NCI-H526 (cell line): ENCODE measurements around the gene GBP2.
"Not testable (repeated sequence)": the region's sequence is repeated elsewhere in the genome, so short reads cannot be mapped to it uniquely, and the experiment has no call there.

Experiments
- DNase-seq, 2 experiments: peaks; one replicate each; lab custom pipeline; 2025; lab: John Stamatoyannopoulos, UW

GBP2 gene, protein sequence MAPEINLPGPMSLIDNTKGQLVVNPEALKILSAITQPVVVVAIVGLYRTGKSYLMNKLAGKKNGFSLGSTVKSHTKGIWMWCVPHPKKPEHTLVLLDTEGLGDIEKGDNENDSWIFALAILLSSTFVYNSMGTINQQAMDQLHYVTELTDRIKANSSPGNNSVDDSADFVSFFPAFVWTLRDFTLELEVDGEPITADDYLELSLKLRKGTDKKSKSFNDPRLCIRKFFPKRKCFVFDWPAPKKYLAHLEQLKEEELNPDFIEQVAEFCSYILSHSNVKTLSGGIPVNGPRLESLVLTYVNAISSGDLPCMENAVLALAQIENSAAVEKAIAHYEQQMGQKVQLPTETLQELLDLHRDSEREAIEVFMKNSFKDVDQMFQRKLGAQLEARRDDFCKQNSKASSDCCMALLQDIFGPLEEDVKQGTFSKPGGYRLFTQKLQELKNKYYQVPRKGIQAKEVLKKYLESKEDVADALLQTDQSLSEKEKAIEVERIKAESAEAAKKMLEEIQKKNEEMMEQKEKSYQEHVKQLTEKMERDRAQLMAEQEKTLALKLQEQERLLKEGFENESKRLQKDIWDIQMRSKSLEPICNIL

DNA sequence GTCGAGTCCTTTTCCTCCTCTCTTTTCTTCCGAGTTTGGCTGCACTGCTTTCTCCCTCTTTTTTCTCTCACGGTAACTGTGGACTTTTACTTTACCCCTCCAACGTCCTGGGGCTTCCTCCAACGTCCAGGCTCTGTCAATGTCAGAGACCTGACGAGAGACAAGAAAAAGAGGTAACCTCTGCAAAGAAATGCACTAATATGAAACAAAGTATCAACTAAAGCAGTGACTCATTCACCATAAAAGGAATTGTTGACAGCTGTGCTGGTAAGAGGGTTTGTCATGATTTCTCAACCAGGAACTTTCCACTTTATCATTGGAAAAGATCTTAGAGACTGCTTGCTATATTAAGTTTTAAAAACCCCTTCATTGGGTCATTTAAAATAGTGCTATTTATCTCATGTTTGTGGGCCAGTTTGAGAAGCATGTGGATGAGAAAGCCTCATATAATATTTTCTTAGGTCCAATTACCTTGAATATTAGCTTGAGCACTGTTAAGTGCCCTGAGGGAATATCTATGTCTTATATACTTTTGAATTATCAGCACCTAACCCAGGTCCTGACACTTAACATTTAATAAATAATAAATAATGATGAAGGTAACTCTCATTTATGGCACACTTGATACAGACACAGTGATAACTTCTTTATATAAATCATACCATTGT, at the start of gene GBP2:
GBP2 (minus strand) TSS at position 202 of the 668 bp plus-strand sequence. CDS start 4,148 bp downstream, outside the sequence.
- DNase-seq = no peak

DNA sequence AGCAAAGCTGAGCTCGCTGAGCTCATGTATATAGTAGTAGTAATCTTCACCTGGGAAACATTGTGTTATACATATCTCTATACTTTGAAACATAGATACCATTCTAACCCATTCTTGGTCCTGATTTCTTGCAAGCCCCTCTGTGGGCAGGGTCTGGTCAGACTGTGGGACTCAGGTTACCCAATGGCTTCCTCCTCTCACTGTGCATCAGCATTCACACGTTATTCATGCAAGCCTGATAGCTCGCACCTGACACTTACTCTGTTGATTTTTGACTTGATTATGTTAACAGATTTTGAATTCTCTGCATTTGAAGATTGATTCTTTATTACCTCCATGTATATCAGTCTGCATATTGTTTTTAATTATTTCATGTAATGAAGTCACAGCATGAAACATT, 48.6 kb upstream of the GBP2 start:
- DNase-seq = no peak

DNA sequence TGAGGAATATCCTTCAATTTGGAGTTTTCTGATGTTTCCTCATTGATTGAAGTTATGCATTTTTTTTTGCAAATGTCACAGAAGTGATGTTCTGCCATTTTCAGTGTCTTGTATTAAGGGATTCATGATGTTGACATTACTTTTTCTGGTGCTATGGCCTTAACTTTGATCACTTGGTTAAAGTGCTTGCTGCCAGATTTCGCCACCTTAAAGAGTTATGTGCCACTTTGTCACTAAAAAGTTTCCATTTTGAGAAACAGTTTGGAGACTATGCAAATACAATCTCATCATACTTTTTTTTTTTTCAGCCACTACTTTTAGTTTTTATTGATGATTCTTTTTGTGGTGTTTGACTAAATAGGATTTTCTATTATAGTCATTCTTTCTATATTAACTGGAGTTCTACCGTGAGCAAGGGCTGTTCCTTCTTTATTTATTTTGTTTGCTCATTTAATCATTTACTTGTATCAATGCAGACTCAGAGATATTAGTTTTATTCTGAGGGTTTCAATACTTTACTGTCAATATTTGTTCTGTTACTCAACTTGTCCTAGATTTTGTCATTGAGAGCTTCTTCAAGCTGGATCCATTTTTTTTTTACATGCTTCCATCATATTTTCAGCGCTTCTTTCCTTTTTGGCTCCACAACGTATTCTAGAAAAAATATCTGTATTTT, 46.7 kb upstream of the GBP2 start:
- no peak for DNase-seq

DNA sequence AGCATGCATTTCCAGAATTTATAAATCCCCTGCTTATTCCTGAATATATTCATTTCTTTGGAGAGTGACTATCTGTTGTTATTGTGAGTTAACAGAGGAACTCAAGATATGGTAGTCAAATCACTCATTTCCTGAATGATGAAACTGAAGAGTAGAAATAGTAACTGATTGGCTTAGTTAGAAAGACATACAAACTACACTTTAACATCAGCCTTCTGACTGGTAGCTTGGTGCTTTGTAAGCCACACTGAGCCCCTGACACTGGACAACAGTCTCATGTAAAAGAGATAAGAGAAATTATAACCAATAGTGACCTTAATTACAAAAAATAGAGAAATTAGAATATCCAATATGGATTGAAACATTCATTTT, 45.1 kb upstream of the GBP2 start:
- DNase-seq = no peak

DNA sequence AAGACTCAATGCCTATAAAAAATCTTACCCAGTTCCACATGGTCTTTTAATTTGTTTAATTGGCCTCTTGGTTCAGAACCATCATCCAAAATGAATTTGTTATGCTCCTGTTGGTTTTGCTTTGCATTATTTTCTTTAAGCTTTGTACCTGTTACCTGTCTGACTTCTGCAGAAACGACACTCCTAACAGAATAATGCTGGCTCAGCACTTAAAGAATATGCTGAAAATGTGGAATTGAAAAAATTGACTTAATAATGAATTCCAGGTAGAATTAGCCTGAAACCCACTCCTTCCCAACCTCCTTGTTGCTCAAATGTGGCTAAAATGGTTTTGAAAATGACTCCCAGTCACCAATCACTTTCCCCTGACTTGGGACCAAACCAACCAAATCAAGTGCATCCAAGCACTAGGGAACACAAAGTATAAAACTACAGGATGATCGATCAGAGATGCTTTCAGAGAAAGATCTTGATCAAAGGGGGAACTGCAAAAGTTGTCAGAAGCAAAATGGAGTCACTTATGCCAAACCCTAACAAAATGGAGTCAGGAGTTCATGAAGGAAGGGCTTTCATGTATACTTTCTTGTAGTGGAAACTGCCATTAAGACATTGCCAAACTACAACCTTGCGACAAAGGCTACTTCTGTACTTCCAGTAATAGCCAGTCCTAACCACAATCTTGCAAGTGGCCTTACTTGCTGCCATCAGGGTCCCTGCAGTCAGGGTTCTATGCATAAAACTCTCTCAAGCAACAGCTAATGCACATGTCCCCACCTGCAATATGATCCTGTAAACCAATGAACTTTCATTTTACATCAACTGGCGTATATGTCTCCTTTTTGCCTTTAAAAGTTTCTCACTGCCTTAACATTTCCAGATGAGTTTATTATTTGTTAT, 44.5 kb upstream of the GBP2 start:
- DNase-seq = no peak

DNA sequence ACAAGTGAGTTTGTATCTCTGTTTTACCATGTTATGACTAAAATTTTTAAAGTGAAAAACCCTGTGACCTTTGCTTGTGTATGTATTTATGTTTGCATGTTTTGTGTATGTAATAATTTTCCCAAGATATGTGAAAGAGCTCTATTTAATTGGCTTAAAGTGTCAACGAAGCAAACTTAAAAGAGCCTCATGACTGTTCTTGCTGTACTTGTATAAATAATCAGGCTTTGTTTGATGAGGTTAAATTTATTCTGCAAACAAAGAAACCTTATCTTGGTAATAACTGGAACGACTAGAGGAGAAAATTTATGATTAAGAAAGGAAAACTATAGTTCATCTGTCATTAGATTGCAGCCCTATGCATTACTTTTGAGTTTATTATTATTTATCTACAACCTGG, 43.3 kb upstream of the GBP2 start:
- no peak for DNase-seq

DNA sequence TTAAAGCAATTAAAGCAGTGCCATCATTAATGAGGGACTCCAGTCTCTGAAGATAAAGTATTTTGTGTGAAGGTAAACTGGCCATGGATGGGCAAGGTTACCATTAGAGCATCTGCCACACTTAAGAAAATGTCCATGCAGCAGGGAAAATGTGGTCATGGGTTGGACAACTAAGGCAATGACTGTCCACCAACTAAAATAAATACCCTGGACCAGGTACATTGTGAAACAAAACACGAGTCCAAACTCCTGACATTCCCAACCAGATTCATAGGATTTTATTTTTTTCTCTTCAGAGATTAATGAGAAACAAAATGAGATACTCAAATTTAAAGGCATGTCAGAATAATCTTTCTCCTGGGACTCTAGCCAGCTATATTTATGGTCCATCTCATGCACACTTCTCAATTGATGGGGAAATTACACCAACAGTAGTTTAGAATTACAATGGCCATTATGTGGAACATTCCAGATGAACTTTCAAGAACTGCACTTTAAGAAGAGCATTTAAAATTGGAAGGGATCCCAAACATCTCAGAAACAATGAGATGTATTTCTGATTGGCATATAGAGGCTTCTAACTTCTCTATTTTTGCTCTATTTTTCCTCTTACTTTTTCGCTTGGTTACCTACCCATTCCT, 41.8 kb upstream of the GBP2 start:
- no peak for DNase-seq

DNA sequence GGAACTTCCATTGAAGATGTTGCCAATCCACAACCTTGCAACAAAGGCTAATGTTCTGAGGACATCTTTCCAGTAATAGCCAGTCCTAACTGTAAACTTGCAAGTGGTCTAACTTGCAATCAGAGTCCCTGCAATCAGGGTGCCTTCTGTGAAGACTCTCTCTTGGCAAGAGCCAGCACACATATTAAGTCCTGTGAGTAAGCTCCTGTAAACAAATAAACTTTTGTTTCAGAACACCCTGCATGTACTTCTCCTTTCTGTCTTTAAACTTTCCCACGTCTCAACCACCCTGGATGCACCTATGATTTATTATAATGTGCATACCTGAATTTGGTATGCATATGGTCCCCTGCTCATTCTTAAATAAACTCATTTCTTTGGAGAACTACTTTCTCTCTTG, 40.8 kb upstream of the GBP2 start:
- DNase-seq = no peak

DNA sequence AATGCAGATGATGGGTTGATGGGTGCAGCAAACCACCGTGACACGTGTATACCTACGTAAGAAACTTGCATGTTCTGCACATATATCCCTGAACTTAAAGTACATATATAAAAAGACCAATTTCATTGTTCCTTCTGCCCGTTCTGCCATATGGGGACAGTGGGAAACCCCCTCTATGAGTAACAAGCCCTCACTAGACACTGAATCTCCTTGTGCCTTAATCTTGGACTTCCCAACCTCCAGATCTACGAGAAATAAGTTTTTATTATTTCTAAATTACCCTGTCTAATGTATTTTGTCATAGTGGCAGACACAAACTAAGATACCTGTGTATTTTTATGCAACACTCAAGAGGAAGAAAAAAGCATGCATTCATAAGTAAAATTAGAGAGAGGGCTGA, 39.9 kb upstream of the GBP2 start:
- DNase-seq = no peak

DNA sequence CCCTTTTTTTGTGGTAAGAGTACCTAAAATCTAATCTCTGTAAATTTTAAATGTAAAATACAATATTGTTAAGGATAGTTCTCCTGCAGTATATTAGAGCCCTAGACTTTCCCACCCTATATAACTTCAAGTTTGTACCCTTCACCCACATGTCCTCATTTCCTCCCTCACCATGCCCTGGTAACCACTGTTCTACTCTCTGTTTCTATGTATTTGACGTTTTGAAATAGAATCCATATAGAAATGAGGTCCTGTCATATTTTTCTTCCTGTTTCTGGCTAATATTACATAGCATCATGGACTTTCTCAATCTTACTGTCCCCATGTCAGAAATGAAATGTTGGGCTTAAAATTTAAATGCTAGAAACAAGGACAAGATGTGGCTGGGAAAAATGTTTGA, 25.1 kb upstream of the GBP2 start:
- DNase-seq = no peak

DNA sequence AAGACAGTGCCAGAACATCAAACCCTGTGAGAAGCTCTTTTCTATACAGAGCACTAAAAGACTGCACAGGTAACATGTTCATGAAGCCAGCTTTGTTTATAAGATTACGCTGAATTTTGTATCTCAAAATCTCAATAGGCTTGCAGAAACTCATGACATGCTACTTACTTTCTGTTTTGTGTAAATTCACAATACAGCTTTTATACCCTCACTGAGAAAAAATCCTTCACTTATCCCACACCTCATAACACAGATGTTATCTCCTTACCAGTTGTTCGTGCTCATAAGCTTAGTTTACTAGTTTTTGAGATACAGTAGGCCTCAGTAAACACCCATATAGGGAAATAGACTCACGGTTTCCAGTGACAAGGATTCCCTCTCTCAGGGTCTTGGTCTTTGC, 24.1 kb upstream of the GBP2 start:
- DNase-seq = no peak

DNA sequence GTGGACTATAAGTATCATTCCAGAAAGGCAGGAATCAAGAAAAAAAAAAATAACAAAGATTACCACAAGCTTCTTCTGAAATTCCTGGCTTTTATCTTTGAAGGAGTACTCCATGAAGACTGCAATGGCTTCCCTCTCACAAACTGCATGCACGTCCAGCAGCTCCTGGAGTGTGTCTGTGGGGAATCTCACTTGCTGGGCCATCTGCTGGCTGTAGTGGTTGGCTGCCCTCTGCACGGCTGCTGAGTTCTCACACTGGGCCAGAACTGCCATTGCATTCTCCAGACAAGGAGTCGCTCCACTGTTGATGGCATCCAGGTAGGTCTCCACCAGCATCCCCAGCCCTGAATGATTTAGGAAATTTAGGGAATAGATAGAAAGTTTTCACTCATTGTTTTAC, 23.3 kb upstream of the GBP2 start:
- DNase-seq = no peak

DNA sequence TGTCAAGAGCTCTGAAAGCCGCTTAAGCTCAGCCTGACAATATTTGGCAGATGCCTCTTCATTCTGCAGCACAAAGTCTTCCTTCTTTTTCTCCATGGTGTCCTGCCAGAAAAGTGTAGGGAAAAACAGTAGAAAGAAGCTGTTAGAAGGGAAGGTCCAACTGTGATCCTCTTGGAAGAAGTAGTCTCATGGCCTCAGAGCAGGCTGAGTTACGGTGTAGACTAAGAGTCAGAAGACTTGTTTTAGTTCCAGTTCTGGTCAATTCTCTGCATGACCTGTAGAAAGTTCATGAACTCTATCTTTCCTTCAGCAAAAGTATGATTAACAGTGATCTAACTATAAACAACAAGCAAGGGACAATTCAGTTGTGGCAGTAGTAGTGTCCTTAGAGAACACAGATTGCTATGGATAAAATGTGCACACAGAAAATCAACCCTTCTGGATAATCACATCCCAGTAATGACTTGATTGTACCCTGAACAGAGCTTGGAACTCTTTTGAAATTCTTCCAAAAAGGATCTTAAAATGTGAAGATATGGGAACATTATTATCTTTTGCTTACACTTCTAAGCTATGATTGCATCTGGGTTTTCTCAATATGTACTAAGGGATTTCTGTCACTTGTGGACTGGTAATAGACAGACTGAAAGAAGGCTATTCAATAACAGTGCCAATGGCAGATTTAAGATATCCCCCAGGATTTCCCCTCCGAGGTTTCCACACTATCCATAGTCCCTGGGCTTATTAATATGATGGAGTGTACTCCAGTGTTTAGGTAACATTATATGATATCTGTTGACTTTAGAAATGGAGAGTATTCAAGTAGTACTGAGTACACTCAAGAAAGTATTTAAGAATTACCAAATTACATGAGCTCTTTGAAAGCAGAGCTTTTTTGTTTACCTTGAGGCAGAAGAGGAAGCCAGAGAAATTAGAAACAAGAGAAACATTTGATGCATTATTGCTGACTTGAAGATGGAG, 22.1 kb upstream of the GBP2 start:
- no peak for DNase-seq

DNA sequence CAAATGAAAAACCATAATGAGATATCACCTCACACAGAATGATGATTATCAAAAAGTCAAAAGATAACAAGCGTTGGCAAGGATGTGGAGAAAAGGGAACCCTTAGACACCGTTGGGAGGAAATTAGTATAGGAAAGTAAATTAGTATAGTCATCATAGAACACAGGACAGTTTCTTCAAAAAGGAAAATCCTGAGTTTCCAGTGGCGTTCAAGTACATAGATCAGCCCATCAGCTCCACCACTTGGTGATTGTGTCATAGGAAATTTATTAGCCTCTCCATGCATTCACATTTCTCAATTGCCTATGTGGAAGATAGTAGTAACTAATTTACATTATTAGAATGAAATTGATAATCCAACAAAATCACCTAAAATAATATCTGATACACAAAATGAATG, 20.8 kb upstream of the GBP2 start:
- DNase-seq = no peak

DNA sequence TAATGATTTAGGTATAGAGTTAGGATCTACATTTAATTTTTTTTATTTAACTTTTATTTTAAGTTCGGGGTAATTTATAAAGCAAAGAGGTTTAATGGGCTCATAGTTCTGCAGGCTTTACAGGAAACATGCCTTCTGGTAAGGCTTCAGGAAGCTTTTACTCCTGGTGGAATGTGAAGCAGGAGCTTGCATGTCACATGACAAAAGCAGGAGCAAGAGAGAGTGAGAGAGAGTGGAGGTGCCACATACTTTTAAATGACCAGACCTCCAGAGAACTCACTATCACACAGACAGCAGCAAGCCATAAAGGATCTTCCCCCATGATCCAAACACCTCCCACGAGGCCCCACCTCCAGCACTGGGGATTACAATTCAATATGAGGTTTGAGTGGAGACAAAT, 17.6 kb upstream of the GBP2 start:
- no peak for DNase-seq

DNA sequence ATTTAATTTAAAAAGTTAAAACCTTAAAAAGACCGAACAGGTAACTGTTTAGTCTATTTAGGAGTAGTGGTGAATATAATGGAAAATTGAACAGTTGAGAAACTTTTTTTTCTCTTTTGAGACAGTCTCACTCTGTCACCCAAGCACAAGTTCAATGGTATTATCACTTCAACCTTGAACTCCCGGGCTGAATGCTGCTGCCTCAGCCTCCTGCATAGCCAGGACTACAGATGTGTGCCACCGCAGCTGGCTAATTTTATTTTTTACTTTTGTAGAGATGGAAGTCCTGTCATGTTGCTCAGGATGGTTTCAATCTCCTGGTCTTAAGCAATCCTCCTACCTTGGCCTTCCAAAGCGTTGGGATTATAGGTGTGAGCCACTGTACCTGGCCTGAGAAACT, 16.2 kb upstream of the GBP2 start:
- DNase-seq = no peak

DNA sequence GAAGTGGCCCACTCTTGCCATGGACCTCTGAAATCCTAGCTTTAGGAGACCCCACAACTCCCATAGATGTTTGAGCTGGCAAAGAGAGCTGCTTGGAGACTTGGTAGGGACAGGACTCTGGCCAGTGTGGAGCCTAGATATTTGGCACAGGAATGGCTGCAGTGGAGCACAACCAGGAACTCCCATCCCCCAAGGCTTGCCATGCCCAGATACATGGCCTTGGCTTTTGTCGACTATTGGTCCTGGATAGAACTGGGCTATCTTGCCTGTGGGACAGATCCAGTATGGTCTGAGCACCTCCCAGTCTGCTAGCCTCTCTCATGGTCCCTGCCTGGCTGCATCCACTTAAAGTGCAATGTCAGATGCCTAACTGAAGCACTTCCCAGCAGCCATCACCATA, 7.8 kb upstream of the GBP2 start:
- DNase-seq = no peak

DNA sequence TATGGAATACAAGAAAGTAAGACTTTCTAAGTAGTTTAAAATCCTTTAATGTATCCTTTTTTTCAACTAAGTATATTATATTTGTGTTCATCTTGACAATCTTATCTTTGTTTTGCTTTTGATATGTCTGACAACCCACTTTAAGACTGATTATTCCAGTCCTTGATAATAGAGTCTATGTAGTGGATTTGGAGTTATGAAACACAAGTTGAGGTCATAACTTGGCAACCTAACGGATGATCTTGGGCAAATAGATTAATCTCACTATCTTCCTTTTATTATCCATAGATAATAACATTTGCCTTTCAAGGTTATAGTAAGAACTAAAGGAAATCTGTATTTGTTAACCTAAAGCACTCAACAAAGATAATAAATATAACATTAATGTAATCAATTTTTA, 4.8 kb upstream of the GBP2 start:
- DNase-seq = no peak

DNA sequence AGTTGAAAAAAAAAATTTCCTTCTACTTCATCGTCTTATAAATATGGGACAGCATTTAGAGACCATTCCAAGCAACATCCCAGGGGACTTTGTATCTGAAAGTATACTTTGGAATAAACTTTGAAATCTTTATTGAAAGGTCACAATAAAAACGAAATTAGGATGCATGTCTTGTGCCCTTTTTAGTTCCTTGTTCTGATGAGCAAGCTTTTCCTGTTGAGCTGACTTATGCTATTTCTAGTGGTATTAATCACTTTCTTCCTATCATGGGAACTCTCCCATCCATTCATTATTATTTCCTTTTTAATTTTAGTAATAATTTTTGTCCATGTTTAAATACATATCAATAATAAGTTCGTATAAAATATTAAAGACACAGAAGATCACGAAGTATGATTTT, 4.0 kb upstream of the GBP2 start:
- no peak for DNase-seq

DNA sequence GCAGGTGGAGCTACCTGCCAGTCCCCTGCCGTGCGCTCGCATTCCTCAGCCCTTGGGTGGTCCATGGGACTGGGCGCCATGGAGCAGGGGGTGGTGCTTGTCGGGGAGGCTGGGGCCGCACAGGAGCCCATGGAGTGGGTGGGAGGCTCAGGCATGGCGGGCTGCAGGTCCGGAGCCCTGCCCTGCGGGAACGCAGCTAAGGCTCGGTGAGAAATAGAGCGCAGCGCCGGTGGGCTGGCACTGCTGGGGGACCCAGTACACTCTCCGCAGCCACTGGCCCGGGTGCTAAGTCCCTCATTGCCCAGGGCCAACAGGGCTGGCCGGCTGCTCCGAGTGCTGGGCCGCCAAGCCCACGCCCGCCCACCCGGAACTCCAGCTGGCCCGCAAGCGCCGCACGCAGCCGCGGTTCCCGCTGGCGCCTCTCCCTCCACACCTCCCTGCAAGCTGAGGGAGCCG, 2.1 kb upstream of the GBP2 start:
- DNase-seq = not testable (repeated sequence)
